Measurements from ENCODE around the gene ARID3A.

Gene ARID3A

DNA sequence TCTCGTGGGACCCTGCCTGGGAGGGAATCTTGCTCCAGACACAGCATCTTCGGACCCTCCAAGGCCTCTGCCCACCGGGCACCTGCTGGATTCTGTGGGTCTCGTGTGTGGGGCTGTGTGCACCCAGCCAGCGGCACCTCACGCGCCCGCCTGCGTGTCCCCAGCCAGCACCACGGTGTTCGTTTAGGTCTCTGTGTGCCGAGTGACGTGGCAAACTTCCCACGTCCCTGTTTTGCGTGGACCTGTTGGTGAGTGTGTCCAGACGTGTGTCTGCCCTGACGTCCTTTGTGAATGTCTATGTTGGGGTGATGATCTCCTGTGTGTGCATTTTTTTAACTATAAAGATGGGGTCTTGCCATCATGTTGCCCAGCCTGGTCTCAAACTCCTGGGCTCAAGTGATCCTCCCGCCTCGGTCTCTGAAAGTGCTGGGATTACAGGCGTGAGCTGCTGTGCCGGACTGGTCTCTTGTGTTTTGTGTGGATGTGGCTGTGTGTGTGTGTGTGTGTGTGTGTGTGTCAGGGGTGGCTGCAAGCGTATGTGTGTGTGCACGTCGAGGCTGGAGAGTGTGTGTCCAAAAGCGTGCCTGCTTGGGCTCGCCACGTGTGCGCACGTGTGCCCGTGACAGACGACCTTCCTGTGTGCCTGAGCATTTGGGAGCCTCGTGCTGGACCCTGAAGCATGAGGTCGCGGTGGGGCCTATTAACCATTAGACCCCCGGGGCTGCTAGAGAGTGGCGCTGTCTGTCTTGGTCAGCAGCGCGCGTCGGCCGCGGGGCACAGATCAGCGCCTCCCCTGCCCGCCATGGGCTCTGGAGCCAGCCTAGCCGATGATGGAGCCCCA, 15.7 kb downstream of the ARID3A start:
- no peak for DNase-seq (ENCODE audit: extremely low read depth, low read depth)
- TF ChIP-seq, protein P1, sequence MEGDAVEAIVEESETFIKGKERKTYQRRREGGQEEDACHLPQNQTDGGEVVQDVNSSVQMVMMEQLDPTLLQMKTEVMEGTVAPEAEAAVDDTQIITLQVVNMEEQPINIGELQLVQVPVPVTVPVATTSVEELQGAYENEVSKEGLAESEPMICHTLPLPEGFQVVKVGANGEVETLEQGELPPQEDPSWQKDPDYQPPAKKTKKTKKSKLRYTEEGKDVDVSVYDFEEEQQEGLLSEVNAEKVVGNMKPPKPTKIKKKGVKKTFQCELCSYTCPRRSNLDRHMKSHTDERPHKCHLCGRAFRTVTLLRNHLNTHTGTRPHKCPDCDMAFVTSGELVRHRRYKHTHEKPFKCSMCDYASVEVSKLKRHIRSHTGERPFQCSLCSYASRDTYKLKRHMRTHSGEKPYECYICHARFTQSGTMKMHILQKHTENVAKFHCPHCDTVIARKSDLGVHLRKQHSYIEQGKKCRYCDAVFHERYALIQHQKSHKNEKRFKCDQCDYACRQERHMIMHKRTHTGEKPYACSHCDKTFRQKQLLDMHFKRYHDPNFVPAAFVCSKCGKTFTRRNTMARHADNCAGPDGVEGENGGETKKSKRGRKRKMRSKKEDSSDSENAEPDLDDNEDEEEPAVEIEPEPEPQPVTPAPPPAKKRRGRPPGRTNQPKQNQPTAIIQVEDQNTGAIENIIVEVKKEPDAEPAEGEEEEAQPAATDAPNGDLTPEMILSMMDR (IDR thresholded peaks at IDR 0.05; ENCODE audit: low read depth, low read length) = no peak

GRCh38 chr19:942133-942645, 16.4 kb downstream of the ARID3A start:
- DNase-seq (ENCODE audit: extremely low read depth, low read depth) = no peak
- TF ChIP-seq, protein P1 (IDR thresholded peaks at IDR 0.05; ENCODE audit: low read depth, low read length) = no peak

GRCh38 chr19:943551-944170, 17.8 kb downstream of the ARID3A start:
- TF ChIP-seq, protein P1 (IDR thresholded peaks at IDR 0.05; ENCODE audit: low read depth, low read length) = no peak
- DNase-seq (ENCODE audit: extremely low read depth, low read depth) = no peak

- DNase-seq (ENCODE audit: extremely low read depth, low read depth) = no peak
Observed at GRCh38 chr19:944171-944567, 18.3 kb downstream of the ARID3A start.

GRCh38 chr19:944663-945241, 18.9 kb downstream of the ARID3A start:
- no peak for DNase-seq (ENCODE audit: extremely low read depth, low read depth)
- TF ChIP-seq, protein P1 (IDR thresholded peaks at IDR 0.05; ENCODE audit: low read depth, low read length) = no peak

More at GRCh38 chr19:944171-944567, 18.3 kb downstream of the ARID3A start:
- TF ChIP-seq, protein P1 (IDR thresholded peaks at IDR 0.05; ENCODE audit: low read depth, low read length) = no peak

DNA sequence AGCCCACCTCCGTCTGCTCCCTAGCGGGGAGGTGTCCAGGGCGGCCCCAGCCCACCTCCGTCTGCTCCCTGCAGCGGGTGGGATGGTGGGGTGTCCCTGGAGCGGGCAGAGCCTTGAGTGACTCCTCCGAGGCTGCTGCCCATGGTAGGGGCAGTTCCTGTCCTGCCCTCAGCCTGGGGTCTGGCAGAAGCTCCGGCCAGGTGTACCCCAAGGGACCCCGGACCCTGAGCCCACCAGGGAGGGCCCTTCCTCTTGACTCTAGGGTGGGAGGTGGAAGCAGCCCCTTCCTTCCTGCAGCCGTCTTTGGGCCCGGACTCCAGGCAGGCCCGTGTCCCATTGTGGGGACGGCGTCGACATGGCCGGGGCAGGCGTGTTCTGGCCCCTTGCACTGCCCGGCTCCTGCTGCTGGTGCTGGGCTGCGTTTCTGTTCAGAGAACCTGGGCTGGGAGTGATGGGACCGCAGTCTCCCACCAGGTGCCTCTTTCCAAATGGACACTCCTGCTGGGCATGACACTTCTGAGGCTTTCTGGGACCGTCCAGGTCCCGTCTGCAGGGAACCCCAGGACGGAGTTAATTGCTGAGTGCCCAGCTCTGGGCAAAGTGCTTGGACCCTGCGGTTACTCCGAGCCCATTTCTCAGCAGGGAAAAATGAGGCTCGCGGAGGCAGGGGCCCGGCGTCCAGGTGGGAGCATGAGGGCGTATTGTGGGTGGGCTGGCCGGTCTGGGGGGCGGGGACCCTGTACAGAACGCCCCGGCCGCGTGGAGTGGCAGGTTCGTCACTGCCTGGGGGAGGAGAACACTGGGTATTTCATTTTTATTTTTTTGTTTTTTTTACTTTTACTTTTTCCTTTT, 19.8 kb downstream of the ARID3A start:
- DNase-seq (ENCODE audit: extremely low read depth, low read depth) = no peak
- TF ChIP-seq, protein P1 (IDR thresholded peaks at IDR 0.05; ENCODE audit: low read depth, low read length) = no peak
